Motor neuron (in vitro differentiated cells): Measurements from ENCODE around the gene RDM1. TPM values are rescaled to one million over a fixed set of nuclear protein-coding genes. Genes with fewer than 3 reads are reported as not detected.

Source experiments
- ATAC-seq, 8 experiments: fragments of 200-7000 bp; cut with Tn5 transposase; replicated peaks in 6 of 8; 2 replicates each; pipeline ENCODE4 v1.8.0; 2021; ENCODE audit warnings: mild to moderate bottlenecking in 8 of 8, moderate library complexity in 8 of 8
- H3K27ac ChIP-seq, 2 donors: fragments of 250-450 bp; sonication (Bioruptor Pico); 2 replicates each; pipeline ENCODE4 v1.9.0; 2021; ENCODE audit warnings: antibody characterized with exemption in 2 of 2, mild to moderate bottlenecking in 2 of 2, moderate library complexity in 1 of 2
- H3K4me1 ChIP-seq, 2 donors: fragments of 250-450 bp; sonication (Bioruptor Pico); replicated peaks in 1 of 2; 2 replicates each; pipeline ENCODE4 v1.6.1; 2021; ENCODE audit warnings: antibody characterized with exemption in 2 of 2, mild to moderate bottlenecking in 2 of 2, moderate library complexity in 1 of 2
- H3K4me3 ChIP-seq, 5 donors: fragments of 250-450 bp; sonication (Bioruptor Pico); 2 replicates each; pipeline ENCODE4 v1.9.0; 2021; ENCODE audit warnings: antibody characterized with exemption in 5 of 5, mild to moderate bottlenecking in 5 of 5, moderate library complexity in 4 of 5
- WGBS, 10 experiments: fragments of 450-650 bp; shearing (Covaris generic); methylation state at CpG; one replicate each; pipeline ENCODE4 v1.0.0; 2022; 5-methylcytosine and 5-hydroxymethylcytosine counted together
- in situ Hi-C, 9 experiments: fragments of 400-800 bp; cut with MboI; loops; one replicate each; pipeline ENCODE4 v1.15.0; 2021; ENCODE audit warnings: low sequenced_read_pairs in 9 of 9, low pct_unique_long_range_greater_than_20kb in 2 of 9; ENCODE audit not compliant: unreplicated experiment in 9 of 9
- total RNA-seq, 8 experiments: library from RNA; unstranded; fragments of 300-600 nt; gene quantifications; 2 replicates each; pipeline versions ENCODE4 v1.2.3 to v1.2.4, GENCODE V29; 2022

RDM1 gene
- 1 to 10 TPM in 2 of 8 experiments, under 1 TPM in 5, not detected in 1; 0.21 to 3.7 (median 0.76) TPM for total RNA-seq

- WGBS, 10 experiments = 0 to 20% (median 2%) methylated on average over 1 to 28 of the region's 35 CpGs
- Histone ChIP-seq H3K4me1 (peaks cover 0 to 5% of the 10 kb centered on the region in 2 donors), H3K27ac (no peak within 1 kb of the TSS), H3K4me3 (peak within 1 kb of the TSS; percentile 41 to 68 (median 54))
- in situ Hi-C loops = loop anchor here in 1 of 9 experiments (25.0 kb wide), 1 partner anchor 93 kb away; no protein-coding TSS in a partner anchor
- peak; percentile 78 to 99 (median 87) for ATAC-seq
Measured at GRCh38 chr17:35930211-35931065, at the start of gene RDM1. TSS of gene RDM1 (minus strand) at chr17:35930773. CDS start at chr17:35930727, 46 bp downstream.

- no peak overlapping the region for H3K4me3 ChIP-seq
- H3K27ac ChIP-seq = no peak overlapping the region
- in situ Hi-C loops = loop anchor here in 6 of 9 experiments (10.0 to 25.0 kb wide), 3 partner anchors 156 to 166 kb away; no protein-coding TSS in a partner anchor
- H3K4me1 ChIP-seq = no peaks in the 10 kb centered on the region
- WGBS, 10 experiments = 17 to 100% (median 83%) methylated on average over 1 to 3 of the region's 3 CpGs; no CpG with 5 or more reads in 3 of the 10 experiments
- no peak for ATAC-seq
Measured at GRCh38 chr17:35978346-35978745, 47.8 kb upstream of the RDM1 start.

GRCh38 chr17:35977509-35977908 is 46.9 kb upstream of the RDM1 start:
- 17 to 100% (median 89%) methylated on average over 1 to 5 of the region's 7 CpGs; no CpG with 5 or more reads in 3 of the 10 experiments for WGBS, 10 experiments
- H3K27ac ChIP-seq = no peak overlapping the region
- ATAC-seq = no peak
- in situ Hi-C loops = loop anchor here in 6 of 9 experiments (10.0 to 25.0 kb wide), 3 partner anchors 157 to 167 kb away; no protein-coding TSS in a partner anchor
- H3K4me1 ChIP-seq = no peaks in the 10 kb centered on the region
- no peak overlapping the region for H3K4me3 ChIP-seq

GRCh38 chr17:35973333-35974260 is 43.0 kb upstream of the RDM1 start:
- in situ Hi-C loops = loop anchor here in 8 of 9 experiments (10.0 to 25.0 kb wide), 4 partner anchors 161 to 514 kb away; partner anchors contain the start of gene ZNHIT3 (in 4 of the 8)
- H3K27ac ChIP-seq = no peak overlapping the region
- peak in 1 of 8 experiments; percentile 55 for ATAC-seq
- H3K4me3 ChIP-seq = no peak overlapping the region
- WGBS, 10 experiments = 14 to 88% (median 74%) methylated on average over 2 to 8 of the region's 10 CpGs
- no peaks in the 10 kb centered on the region for H3K4me1 ChIP-seq

- in situ Hi-C loops = loop anchor here in 8 of 9 experiments (10.0 to 25.0 kb wide), 4 partner anchors 162 to 514 kb away; partner anchors contain the start of gene ZNHIT3 (in 4 of the 8)
- Histone ChIP-seq H3K27ac (no peak overlapping the region), H3K4me3 (no peak overlapping the region), H3K4me1 (no peaks in the 10 kb centered on the region)
- no peak for ATAC-seq
- WGBS, 10 experiments = 17 to 100% (median 40%) methylated on average over 1 to 4 of the region's 4 CpGs; no CpG with 5 or more reads in 1 of the 10 experiments
Measured at GRCh38 chr17:35972945-35973332, 42.4 kb upstream of the RDM1 start.

- Histone ChIP-seq H3K27ac (no peak overlapping the region), H3K4me1 (no peaks in the 10 kb centered on the region), H3K4me3 (no peak overlapping the region)
- no peak for ATAC-seq
- 0 to 100% (median 70%) methylated on average over 1 to 5 of the region's 6 CpGs; no CpG with 5 or more reads in 3 of the 10 experiments for WGBS, 10 experiments
- in situ Hi-C loops = loop anchor here in 8 of 9 experiments (10.0 to 25.0 kb wide), 4 partner anchors 162 to 515 kb away; partner anchors contain the start of gene ZNHIT3 (in 4 of the 8)
Measured at GRCh38 chr17:35972535-35972934, 42.0 kb upstream of the RDM1 start.

- 0 to 100% (median 86%) methylated on average over 1 of the region's 1 CpG; no CpG with 5 or more reads in 3 of the 10 experiments for WGBS, 10 experiments
- in situ Hi-C loops = loop anchor here in 8 of 9 experiments (10.0 to 25.0 kb wide), 4 partner anchors 163 to 515 kb away; partner anchors contain the start of gene ZNHIT3 (in 4 of the 8)
- H3K4me3 ChIP-seq = no peak overlapping the region
- no peak overlapping the region for H3K27ac ChIP-seq
- ATAC-seq = no peak
- H3K4me1 ChIP-seq = no peaks in the 10 kb centered on the region
Measured at GRCh38 chr17:35972066-35972465, 41.5 kb upstream of the RDM1 start.

- 0 to 100% (median 40%) methylated on average over 1 to 6 of the region's 8 CpGs; no CpG with 5 or more reads in 2 of the 10 experiments for WGBS, 10 experiments
- H3K4me3 ChIP-seq = no peak overlapping the region
- no peaks in the 10 kb centered on the region for H3K4me1 ChIP-seq
- no peak overlapping the region for H3K27ac ChIP-seq
- ATAC-seq = peak; percentile 63 to 91 (median 81)
- in situ Hi-C loops = loop anchor here in 8 of 9 experiments (10.0 to 25.0 kb wide), 4 partner anchors 165 to 518 kb away; partner anchors contain the start of gene ZNHIT3 (in 4 of the 8)
Measured at GRCh38 chr17:35969558-35970380, 39.2 kb upstream of the RDM1 start.

- in situ Hi-C loops = loop anchor here in 5 of 9 experiments (25.0 kb wide), 2 partner anchors 169 to 519 kb away; partner anchors contain the start of gene ZNHIT3 (in 4 of the 5)
Measured at GRCh38 chr17:35968520-35969054, 38.0 kb upstream of the RDM1 start.

GRCh38 chr17:35965272-35965671 is 34.7 kb upstream of the RDM1 start:
- no peak overlapping the region for H3K27ac ChIP-seq
- in situ Hi-C loops = loop anchor here in 5 of 9 experiments (25.0 kb wide), 2 partner anchors 172 to 522 kb away; partner anchors contain the start of gene ZNHIT3 (in 4 of the 5)
- H3K4me1 ChIP-seq = no peaks in the 10 kb centered on the region
- no peak for ATAC-seq
- H3K4me3 ChIP-seq = no peak overlapping the region
- 40 to 100% (median 84%) methylated on average over 1 to 7 of the region's 7 CpGs; no CpG with 5 or more reads in 1 of the 10 experiments for WGBS, 10 experiments

More at GRCh38 chr17:35968520-35969054, 38.0 kb upstream of the RDM1 start:
- Histone ChIP-seq H3K4me3 (no peak overlapping the region), H3K27ac (no peak overlapping the region), H3K4me1 (no peaks in the 10 kb centered on the region)
- WGBS, 10 experiments = 0 to 78% (median 35%) methylated on average over 1 to 7 of the region's 10 CpGs
- no peak for ATAC-seq

GRCh38 chr17:35963663-35964062 is 33.1 kb upstream of the RDM1 start:
- WGBS, 10 experiments = 39 to 91% (median 78%) methylated on average over 1 to 6 of the region's 6 CpGs
- Histone ChIP-seq H3K4me3 (no peak overlapping the region), H3K27ac (no peak overlapping the region), H3K4me1 (no peaks in the 10 kb centered on the region)
- no peak for ATAC-seq
- in situ Hi-C loops = loop anchor here in 5 of 9 experiments (25.0 kb wide), 2 partner anchors 174 to 524 kb away; partner anchors contain the start of gene ZNHIT3 (in 4 of the 5)
